ENCODE measurements around the gene DSTYK. TPM values are rescaled to one million over a fixed set of nuclear protein-coding genes. Genes with fewer than 3 reads are reported as not detected.
"Not testable (repeated sequence)": the region's sequence is repeated elsewhere in the genome, so short reads cannot be mapped to it uniquely, and the experiment has no call there.

Gene DSTYK
- total RNA-seq, 1 donor from 2014 or later: 14.8 TPM

GRCh38 chr1:205169248-205169647 lies 42.3 kb downstream of the DSTYK start:
- H3K27ac Mint-ChIP-seq (ENCODE audit: unreplicated experiment): no peak overlapping the region
- H3K9me3 Mint-ChIP-seq: no peaks in the 10 kb centered on the region
- TF ChIP-seq, protein P1, sequence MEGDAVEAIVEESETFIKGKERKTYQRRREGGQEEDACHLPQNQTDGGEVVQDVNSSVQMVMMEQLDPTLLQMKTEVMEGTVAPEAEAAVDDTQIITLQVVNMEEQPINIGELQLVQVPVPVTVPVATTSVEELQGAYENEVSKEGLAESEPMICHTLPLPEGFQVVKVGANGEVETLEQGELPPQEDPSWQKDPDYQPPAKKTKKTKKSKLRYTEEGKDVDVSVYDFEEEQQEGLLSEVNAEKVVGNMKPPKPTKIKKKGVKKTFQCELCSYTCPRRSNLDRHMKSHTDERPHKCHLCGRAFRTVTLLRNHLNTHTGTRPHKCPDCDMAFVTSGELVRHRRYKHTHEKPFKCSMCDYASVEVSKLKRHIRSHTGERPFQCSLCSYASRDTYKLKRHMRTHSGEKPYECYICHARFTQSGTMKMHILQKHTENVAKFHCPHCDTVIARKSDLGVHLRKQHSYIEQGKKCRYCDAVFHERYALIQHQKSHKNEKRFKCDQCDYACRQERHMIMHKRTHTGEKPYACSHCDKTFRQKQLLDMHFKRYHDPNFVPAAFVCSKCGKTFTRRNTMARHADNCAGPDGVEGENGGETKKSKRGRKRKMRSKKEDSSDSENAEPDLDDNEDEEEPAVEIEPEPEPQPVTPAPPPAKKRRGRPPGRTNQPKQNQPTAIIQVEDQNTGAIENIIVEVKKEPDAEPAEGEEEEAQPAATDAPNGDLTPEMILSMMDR (conservative IDR thresholded peaks at IDR 0.05): no peak
- no peak overlapping the region for H3K4me3 Mint-ChIP-seq
- H3K36me3 Mint-ChIP-seq (ENCODE audit: low read depth): peaks cover 11% of the 10 kb centered on the region
- no peaks in the 10 kb centered on the region for H3K27me3 Mint-ChIP-seq (ENCODE audit: low read depth)
- H3K4me1 Mint-ChIP-seq: no peaks in the 10 kb centered on the region
- DNase-seq (ENCODE audit: low read depth, low spot score): no peak

GRCh38 chr1:205168291-205168690 lies 43.2 kb downstream of the DSTYK start:
- H3K36me3 Mint-ChIP-seq (ENCODE audit: low read depth): peaks cover 16% of the 10 kb centered on the region
- TF ChIP-seq, protein P1 (conservative IDR thresholded peaks at IDR 0.05): no peak

DNA sequence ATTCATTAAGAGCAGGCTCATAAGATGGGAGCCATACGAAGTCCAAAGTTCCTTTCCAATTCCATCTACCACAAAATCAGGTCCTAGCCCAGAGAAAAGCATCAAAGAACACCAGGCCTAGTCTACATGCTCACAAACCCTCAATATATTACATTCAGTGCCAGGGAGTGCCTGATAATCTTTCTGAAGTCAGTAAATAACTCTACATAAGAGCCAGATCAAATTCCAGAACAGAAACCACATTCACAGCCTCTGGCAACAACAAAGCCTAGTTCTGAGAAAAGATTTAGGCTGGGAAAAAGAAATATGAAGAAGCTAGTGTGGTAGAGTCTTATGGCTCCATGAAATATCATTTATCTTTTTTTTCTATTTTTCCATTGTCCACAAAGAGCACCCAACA lies 49.2 kb downstream of the DSTYK start:
- Mint-ChIP-seq H3K9me3 (peaks cover under 1% of the 10 kb centered on the region), H3K27ac (ENCODE audit: unreplicated experiment) (no peak overlapping the region), H3K4me1 (no peaks in the 10 kb centered on the region), H3K4me3 (no peak overlapping the region), H3K36me3 (ENCODE audit: low read depth) (peaks cover 44% of the 10 kb centered on the region), H3K27me3 (ENCODE audit: low read depth) (no peaks in the 10 kb centered on the region)
- DNase-seq (ENCODE audit: low read depth, low spot score): no peak
- TF ChIP-seq, protein P1 (conservative IDR thresholded peaks at IDR 0.05): no peak

More at GRCh38 chr1:205168291-205168690, 43.2 kb downstream of the DSTYK start:
- no peaks in the 10 kb centered on the region for H3K4me1 Mint-ChIP-seq
- no peak overlapping the region for H3K4me3 Mint-ChIP-seq
- DNase-seq (ENCODE audit: low read depth, low spot score): no peak
- H3K9me3 Mint-ChIP-seq: no peaks in the 10 kb centered on the region
- no peak overlapping the region for H3K27ac Mint-ChIP-seq (ENCODE audit: unreplicated experiment)
- no peaks in the 10 kb centered on the region for H3K27me3 Mint-ChIP-seq (ENCODE audit: low read depth)

GRCh38 chr1:205161076-205161475 lies 50.4 kb downstream of the DSTYK start:
- peaks cover 53% of the 10 kb centered on the region for H3K36me3 Mint-ChIP-seq (ENCODE audit: low read depth)
- no peaks in the 10 kb centered on the region for H3K27me3 Mint-ChIP-seq (ENCODE audit: low read depth)
- peaks cover 9% of the 10 kb centered on the region for H3K9me3 Mint-ChIP-seq
- TF ChIP-seq, protein P1 (conservative IDR thresholded peaks at IDR 0.05): no peak
- no peak for DNase-seq (ENCODE audit: low read depth, low spot score)
- no peak overlapping the region for H3K4me3 Mint-ChIP-seq
- no peaks in the 10 kb centered on the region for H3K4me1 Mint-ChIP-seq
- H3K27ac Mint-ChIP-seq (ENCODE audit: unreplicated experiment): no peak overlapping the region

GRCh38 chr1:205158048-205158616 lies 53.4 kb downstream of the DSTYK start:
- no peaks in the 10 kb centered on the region for H3K4me1 Mint-ChIP-seq
- no peaks in the 10 kb centered on the region for H3K27me3 Mint-ChIP-seq (ENCODE audit: low read depth)
- H3K9me3 Mint-ChIP-seq: peaks cover 12% of the 10 kb centered on the region
- H3K27ac Mint-ChIP-seq (ENCODE audit: unreplicated experiment): no peak overlapping the region
- H3K4me3 Mint-ChIP-seq: no peak overlapping the region
- TF ChIP-seq, protein P1 (conservative IDR thresholded peaks at IDR 0.05): no peak
- no peak for DNase-seq (ENCODE audit: low read depth, low spot score)
- peaks cover 66% of the 10 kb centered on the region for H3K36me3 Mint-ChIP-seq (ENCODE audit: low read depth)

DNA sequence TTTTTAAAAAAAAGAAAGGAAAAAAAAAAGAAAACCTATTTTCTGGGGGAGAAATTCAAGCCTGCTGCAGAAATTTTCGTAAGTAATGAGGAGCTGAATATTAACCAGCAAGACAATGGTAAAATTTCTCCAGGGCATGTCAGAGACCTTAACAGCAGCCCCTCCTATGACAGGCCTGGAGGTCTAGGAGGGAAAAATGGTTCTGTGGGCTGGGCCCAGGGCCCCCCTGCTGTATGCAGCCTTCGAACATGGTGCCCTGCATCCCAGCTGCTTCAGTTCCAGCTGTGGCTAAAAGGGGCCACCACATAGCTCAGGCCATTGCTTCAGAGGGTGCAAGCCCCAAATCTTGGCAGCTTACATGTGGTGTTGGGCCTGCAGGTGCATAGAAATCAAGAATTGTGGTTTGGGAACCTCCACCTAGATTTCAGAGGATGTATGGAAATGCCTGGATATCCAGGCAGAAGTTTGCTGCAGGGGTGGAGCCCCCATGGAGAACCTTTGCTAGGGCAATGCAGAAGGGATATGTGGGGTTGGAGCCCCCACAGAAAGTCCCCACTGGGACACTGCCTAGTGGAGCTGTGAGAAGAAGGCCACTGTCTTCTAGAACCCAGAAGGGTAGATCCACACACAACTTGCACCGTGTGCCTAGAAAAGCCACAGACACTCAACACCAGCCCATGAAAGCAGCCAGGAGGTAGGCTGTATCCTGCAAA lies 55.7 kb downstream of the DSTYK start:
- Mint-ChIP-seq H3K9me3 (peaks cover 12% of the 10 kb centered on the region), H3K36me3 (ENCODE audit: low read depth) (peaks cover 67% of the 10 kb centered on the region)
- not testable (repeated sequence) for DNase-seq (ENCODE audit: low read depth, low spot score); H3K27ac Mint-ChIP-seq (ENCODE audit: unreplicated experiment); H3K27me3 Mint-ChIP-seq (ENCODE audit: low read depth); H3K4me3 Mint-ChIP-seq; H3K4me1 Mint-ChIP-seq
